OCI-LY3 (cell line): ENCODE data around the gene NFIB.

Source experiments
- CTCF ChIP-seq: fragments of 200-600, 300-600 bp; sonication (generic); IDR thresholded peaks from 2 replicates; pipeline ENCODE4 v1.5.1; 2014; ENCODE audit warnings: antibody characterized with exemption, low read length, low read depth
- EZH2phosphoT487 ChIP-seq: fragments of 200-600 bp; shearing (Covaris generic); IDR thresholded peaks from 2 replicates; pipeline ENCODE4 v1.6.1; 2018; ENCODE audit warnings: antibody characterized with exemption, mixed run types, low read depth

- TF ChIP-seq EZH2phosphoT487 (no peak), CTCF (no peak)
These were observed 29.5 kb upstream of the NFIB start for GRCh38 chr9:14343261-14344031.
